H1 (cell line): Measurements from ENCODE around the gene NHSL2. TPM values are rescaled to one million over a fixed set of nuclear protein-coding genes. Genes with fewer than 3 reads are reported as not detected.

ENCODE experiments used
- CTCF ChIA-PET: fragments of 300-600 bp; sonication (Branson Sonifier 250); formaldehyde crosslinking; loops from one replicate; lab custom pipeline; 2021; ENCODE audit not compliant: partially characterized antibody; lab: Charles Lee
- POLR2A ChIA-PET: fragments of 300-600 bp; sonication (Branson Sonifier 250); formaldehyde crosslinking; loops from one replicate; lab custom pipeline; 2021; ENCODE audit warnings: inconsistent platforms; ENCODE audit not compliant: partially characterized antibody; lab: Charles Lee
- DNase-seq, 2 experiments: peaks; one replicate each; pipeline versions ENCODE4 v3.0.0 to v3.0.0-alpha.2; 2010 to 2022; ENCODE audit warnings: low spot score in 2 of 2, low read depth in 1 of 2, mixed read lengths in 1 of 2
- FAIRE-seq: peaks from 2 replicates; lab custom pipeline; 2011; peaks lifted over from hg19 to GRCh38; lab: Jason Lieb, UNC
- H2AFZ ChIP-seq: 2 replicates; pipeline ENCODE4 v1.8.1; 2012; ENCODE audit warnings: low read length, inconsistent platforms
- H2AK5ac ChIP-seq: 2 replicates; pipeline ENCODE4 v1.6.1; 2013; ENCODE audit warnings: low read depth, low read length
- H2BK120ac ChIP-seq: replicated peaks from 2 replicates; pipeline ENCODE3; 2013; ENCODE audit warnings: low read depth, low read length, inconsistent platforms
- H2BK12ac ChIP-seq: 2 replicates; pipeline ENCODE4 v1.6.1; 2013; ENCODE audit warnings: low read depth, low read length
- H2BK15ac ChIP-seq: 2 replicates; pipeline ENCODE4 v1.6.1; 2013; ENCODE audit warnings: low read length
- H2BK20ac ChIP-seq: 2 replicates; pipeline ENCODE4 v1.6.1; 2013; ENCODE audit warnings: low read length
- H2BK5ac ChIP-seq: 2 replicates; pipeline ENCODE4 v1.6.1; 2013; ENCODE audit warnings: low read depth, low read length
- H3K14ac ChIP-seq: 2 replicates; pipeline ENCODE4 v1.6.1; 2013; ENCODE audit warnings: inconsistent platforms; ENCODE audit not compliant: insufficient read length
- H3K18ac ChIP-seq: 2 replicates; pipeline ENCODE4 v1.6.1; 2013; ENCODE audit warnings: low read length; ENCODE audit errors: extremely low read depth
- H3K23ac ChIP-seq: 2 replicates; pipeline ENCODE4 v1.6.1; 2013; ENCODE audit warnings: inconsistent platforms; ENCODE audit not compliant: insufficient read length
- H3K23me2 ChIP-seq: 2 replicates; pipeline ENCODE4 v1.6.1; 2013; ENCODE audit warnings: low read depth, low read length
- H3K27ac ChIP-seq: 2 replicates; pipeline ENCODE4 v1.6.1; 2011; ENCODE audit warnings: low read depth, low read length, inconsistent platforms
- H3K27me3 ChIP-seq, 4 experiments: replicated peaks in 1 of 4; 1 replicate in 1 of 4; 2 replicates in 3 of 4; pipeline versions ENCODE4 v1.6.1 to v1.8.1; 2011 to 2013; ENCODE audit warnings: low read length in 3 of 4, mild to moderate bottlenecking in 3 of 4, inconsistent platforms in 2 of 4, mixed read lengths in 2 of 4, moderate library complexity in 1 of 4; ENCODE audit not compliant: control insufficient read depth in 3 of 4, insufficient read depth in 3 of 4; ENCODE audit errors: extremely low read depth in 1 of 4
- H3K36me3 ChIP-seq, 4 experiments: 2 replicates each; pipeline versions ENCODE4 v1.6.1 to v1.8.1; 2011 to 2013; ENCODE audit warnings: mild to moderate bottlenecking in 4 of 4, low read length in 3 of 4, moderate library complexity in 2 of 4, control low read depth in 1 of 4, inconsistent platforms in 1 of 4; ENCODE audit not compliant: insufficient read depth in 4 of 4, control insufficient read depth in 2 of 4
- H3K4ac ChIP-seq: replicated peaks from 2 replicates; pipeline ENCODE3; 2013; ENCODE audit warnings: low read length, low read depth, mixed read lengths, inconsistent platforms; ENCODE audit not compliant: insufficient read length
- H3K4me1 ChIP-seq, 4 experiments: replicated peaks in 1 of 4; 1 replicate in 1 of 4; 2 replicates in 3 of 4; pipeline versions ENCODE4 v1.6.1 to v1.8.1; 2011 to 2013; ENCODE audit warnings: low read length in 3 of 4, inconsistent platforms in 2 of 4, mixed read lengths in 1 of 4; ENCODE audit not compliant: insufficient read depth in 4 of 4, control insufficient read depth in 3 of 4
- H3K4me2 ChIP-seq, 2 experiments: 2 replicates each; pipeline versions ENCODE4 v1.6.1 to v1.8.1; 2011 to 2013; ENCODE audit warnings: low read depth in 2 of 2, low read length in 2 of 2, control low read depth in 1 of 2, inconsistent platforms in 1 of 2, mild to moderate bottlenecking in 1 of 2; ENCODE audit not compliant: insufficient read depth in 1 of 2
- H3K4me3 ChIP-seq, 4 experiments: fragments of 200-600, 300-600 bp in 1 of 4; sonication (generic), shearing (Covaris generic), sonication (Bioruptor Twin) in 1 of 4; 2 replicates each; pipeline versions ENCODE4 v1.5.1 to v1.8.1; 2011 to 2016; ENCODE audit warnings: low read length in 4 of 4, low read depth in 3 of 4, control low read depth in 2 of 4, inconsistent platforms in 2 of 4, mild to moderate bottlenecking in 2 of 4, mixed read lengths in 1 of 4, moderate library complexity in 1 of 4; ENCODE audit not compliant: insufficient read depth in 2 of 4; ENCODE audit errors: extremely low read depth in 1 of 4
- H3K56ac ChIP-seq: replicated peaks from 2 replicates; pipeline ENCODE3; 2013; ENCODE audit warnings: low read depth, mild to moderate bottlenecking, mixed read lengths, low read length, inconsistent platforms; ENCODE audit not compliant: insufficient read length
- H3K79me1 ChIP-seq: 2 replicates; pipeline ENCODE4 v1.6.1; 2013; ENCODE audit warnings: low read depth, low read length, control low read depth
- H3K79me2 ChIP-seq, 2 experiments: 2 replicates each; pipeline versions ENCODE4 v1.6.1 to v1.8.1; 2012 to 2013; ENCODE audit warnings: low read length in 2 of 2, mild to moderate bottlenecking in 2 of 2, inconsistent platforms in 1 of 2; ENCODE audit not compliant: insufficient read depth in 2 of 2, control insufficient read depth in 1 of 2
- H3K9ac ChIP-seq, 4 experiments: replicated peaks in 1 of 4; 1 replicate in 1 of 4; 2 replicates in 3 of 4; pipeline versions ENCODE4 v1.6.1 to v1.8.1; 2011 to 2013; ENCODE audit warnings: low read depth in 3 of 4, low read length in 3 of 4, control low read depth in 2 of 4, mild to moderate bottlenecking in 2 of 4, moderate library complexity in 2 of 4, inconsistent platforms in 1 of 4; ENCODE audit errors: extremely low read depth in 1 of 4
- H3K9me3 ChIP-seq, 2 experiments: 2 replicates each; pipeline versions ENCODE4 v1.6.1 to v1.8.1; 2012 to 2013; ENCODE audit warnings: mild to moderate bottlenecking in 2 of 2, moderate library complexity in 2 of 2, control low read depth in 1 of 2, inconsistent platforms in 1 of 2, low read depth in 1 of 2, low read length in 1 of 2, mixed read lengths in 1 of 2; ENCODE audit not compliant: insufficient read depth in 2 of 2
- H4K20me1 ChIP-seq, 2 experiments: replicated peaks in 1 of 2; 2 replicates each; pipeline versions ENCODE3 to v1.8.1; 2011 to 2013; ENCODE audit warnings: inconsistent platforms in 2 of 2, low read length in 2 of 2, mild to moderate bottlenecking in 1 of 2; ENCODE audit not compliant: insufficient read depth in 2 of 2, control insufficient read depth in 1 of 2
- H4K5ac ChIP-seq: 2 replicates; pipeline ENCODE4 v1.6.1; 2013; ENCODE audit warnings: low read length, low read depth, mixed read lengths, inconsistent platforms; ENCODE audit not compliant: insufficient read length
- H4K8ac ChIP-seq: 2 replicates; pipeline ENCODE4 v1.8.0; 2013; ENCODE audit warnings: mild to moderate bottlenecking, moderate library complexity, low read length, inconsistent platforms; ENCODE audit not compliant: insufficient read depth; ENCODE audit errors: extremely low read depth
- H4K91ac ChIP-seq: replicated peaks from 2 replicates; pipeline ENCODE3; 2013; ENCODE audit warnings: low read length, mixed read lengths, inconsistent platforms; ENCODE audit not compliant: insufficient read length
- SP2 ChIP-seq: IDR thresholded peaks from 2 replicates; pipeline ENCODE4 v1.6.1; 2012; ENCODE audit warnings: mild to moderate bottlenecking, low read length, inconsistent platforms
- WGBS, 2 experiments: shearing (Covaris generic) in 1 of 2; methylation state at CpG; one replicate each; pipeline versions ENCODE4 v1.1.6 to v1.1.7; 2013 to 2015; ENCODE audit warnings: low lambda C conversion rate in 2 of 2, mixed read lengths in 2 of 2, inconsistent platforms in 1 of 2, low coverage in 1 of 2, missing lambda C conversion rate in 1 of 2; ENCODE audit not compliant: insufficient replicate concordance in 2 of 2, insufficient coverage in 1 of 2, insufficient read length in 1 of 2; ENCODE audit errors: extremely low coverage in 1 of 2, missing lambda C conversion rate in 1 of 2; 5-methylcytosine and 5-hydroxymethylcytosine counted together
- polyA plus RNA-seq, 7 experiments: library from polyadenylated mRNA; depleted of rRNA in 3 of 7; stranded (reverse) in 5 of 7; unstranded in 2 of 7; fragments of >200 nt in 5 of 7; fragments of 200-250 nt in 2 of 7; gene quantifications; 1 replicate in 5 of 7; 2 replicates in 1 of 7; 4 replicates in 1 of 7; pipeline versions ENCODE4 v1.2.1 to v1.2.3, GENCODE V29; 2011 to 2013; ENCODE audit warnings: missing spikeins in 2 of 7, mixed read lengths in 2 of 7
- total RNA-seq: library from RNA; stranded (reverse); fragmentation: NEBNext Ultra II Directional; extraction: Animal tissue kit (Norgen Biotek cat#: 25700); gene quantifications from 2 replicates; pipeline ENCODE4 v1.2.1, GENCODE V29; 2021

Gene NHSL2
- total and polyA plus RNA-seq, 2 of the 8 experiments (the other 6 are each of a cell fraction or from before 2014, with no cell fraction given): 3.7 to 7.2 TPM

GRCh38 chrX:72083291-72083690, 172.6 kb downstream of the NHSL2 start:
- Histone ChIP-seq H2BK20ac (no peak overlapping the region), H3K56ac (no peak overlapping the region), H2BK5ac (no peak overlapping the region), H3K79me1 (no peaks in the 10 kb centered on the region), H3K4me2 (no peak overlapping the region), H3K18ac (no peak overlapping the region), H2AFZ (no peak overlapping the region), H4K91ac (no peak overlapping the region), H3K27me3 (no peaks in the 10 kb centered on the region), H3K23me2 (no peaks in the 10 kb centered on the region), H3K79me2 (no peaks in the 10 kb centered on the region), H4K20me1 (no peaks in the 10 kb centered on the region), H2AK5ac (no peak overlapping the region), H2BK120ac (no peak overlapping the region), H3K9ac (no peak overlapping the region), H3K9me3 (no peaks in the 10 kb centered on the region), H3K36me3 (no peaks in the 10 kb centered on the region), H4K8ac (no peak overlapping the region), H3K4me1 (no peaks in the 10 kb centered on the region), H3K14ac (no peak overlapping the region), H2BK15ac (no peak overlapping the region), H4K5ac (no peak overlapping the region), H3K4ac (no peak overlapping the region), H3K27ac (no peak overlapping the region), H3K23ac (no peak overlapping the region), H2BK12ac (no peak overlapping the region), H3K4me3 (no peak overlapping the region)
- DNase-seq (no peak), FAIRE-seq (no peak)
- WGBS, 2 experiments: 63% methylated on average over 2 of the region's 2 CpGs; no CpG with 5 or more reads in 1 of the 2 experiments
- ChIA-PET POLR2A (no interaction called here), CTCF (interaction anchor here (0.7 to 2.6 kb wide), 3 partner anchors 8 to 61 kb away, joined by 3 to 7 read pairs (median 5); no protein-coding TSS in a partner anchor)
- TF ChIP-seq SP2: no peak
